ENCODE results near the gene ART1. TPM values are rescaled to one million over a fixed set of nuclear protein-coding genes. Genes with fewer than 3 reads are reported as not detected.

Gene ART1
- total and polyA plus RNA-seq, 2 of the 8 experiments (the other 6 are each of a cell fraction or from before 2014, with no cell fraction given), result not detected

DNA sequence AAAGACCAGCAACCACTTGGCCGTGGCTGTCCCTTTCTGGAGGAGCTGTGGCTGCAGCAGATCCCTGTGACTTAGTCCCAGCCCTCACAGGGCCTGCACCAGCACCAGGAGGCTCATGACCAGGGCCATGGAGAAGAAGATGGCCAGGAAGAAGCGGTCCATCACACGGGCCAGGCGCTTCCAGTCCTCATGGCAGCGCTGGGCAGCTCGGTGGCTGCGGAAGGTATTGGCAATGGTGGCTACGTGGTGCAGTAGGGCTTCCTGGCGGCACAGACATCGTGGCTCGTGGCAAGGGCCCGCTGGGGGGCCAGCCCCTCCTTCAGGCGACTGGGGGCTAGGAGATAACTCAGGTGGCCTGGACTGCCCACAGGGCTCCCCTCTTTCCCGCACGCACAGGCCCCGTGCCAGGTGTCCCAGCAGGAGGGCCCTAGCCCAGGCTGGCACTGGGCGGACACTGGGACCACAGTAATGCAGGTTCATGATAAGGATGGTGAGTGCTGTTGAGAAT is 21.1 kb downstream of the ART1 start:
- H3K27ac ChIP-seq (ENCODE audit: low read depth, low read length), result no peak overlapping the region
- DNase-seq (ENCODE audit: low read depth in 1 of 2, low spot score in 2 of 2), result no peak
- no peaks in the 10 kb centered on the region for H3K23me2 ChIP-seq (ENCODE audit: low read depth, low read length)
- H3K4ac ChIP-seq (replicated peaks; ENCODE audit: insufficient read length, low read depth, low read length), result no peak overlapping the region
- peaks cover 0 to 2% of the 10 kb centered on the region in 2 experiments for H4K20me1 ChIP-seq (replicated peaks in 1 of 2; ENCODE audit: control insufficient read depth in 1 of 2, insufficient read depth in 2 of 2, low read length in 2 of 2)
- ChIA-PET CTCF (ENCODE audit: partially characterized antibody) (interaction anchor here (0.8 to 1.1 kb wide), 2 partner anchors 17 to 142 kb away, joined by 3 read pairs; partner anchors contain the start of gene PGAP2), POLR2A (ENCODE audit: partially characterized antibody) (no interaction called here)
- H4K91ac ChIP-seq (replicated peaks; ENCODE audit: insufficient read length, low read length), result no peak overlapping the region
- no peak overlapping the region for H2AFZ ChIP-seq (ENCODE audit: low read length)
- H3K9ac ChIP-seq (replicated peaks in 1 of 4; ENCODE audit: extremely low read depth in 1 of 4, low read depth in 3 of 4, low read length in 3 of 4), result no peak overlapping the region
- H3K4me3 ChIP-seq (ENCODE audit: extremely low read depth in 1 of 4, insufficient read depth in 2 of 4, low read depth in 3 of 4, low read length in 4 of 4), result no peak overlapping the region
- no peak overlapping the region for H4K5ac ChIP-seq (ENCODE audit: insufficient read length, low read depth, low read length)
- no peaks in the 10 kb centered on the region for H3K79me1 ChIP-seq (ENCODE audit: low read depth, low read length)
- H3K36me3 ChIP-seq (ENCODE audit: control insufficient read depth in 2 of 4, insufficient read depth in 4 of 4, low read length in 3 of 4), result peaks cover 0 to 10% (median 2%) of the 10 kb centered on the region in 4 experiments; a peak in 2 of 8 replicates
- no peak overlapping the region for H2AK5ac ChIP-seq (ENCODE audit: low read depth, low read length)
- H2BK15ac ChIP-seq (ENCODE audit: low read length), result no peak overlapping the region
- H3K79me2 ChIP-seq (ENCODE audit: control insufficient read depth in 1 of 2, insufficient read depth in 2 of 2, low read length in 2 of 2), result no peaks in the 10 kb centered on the region
- no peak overlapping the region for H4K8ac ChIP-seq (ENCODE audit: extremely low read depth, insufficient read depth, low read length)
- H3K9me3 ChIP-seq (ENCODE audit: insufficient read depth in 2 of 2, low read depth in 1 of 2, low read length in 1 of 2), result no peaks in the 10 kb centered on the region
- no peak overlapping the region for H2BK5ac ChIP-seq (ENCODE audit: low read depth, low read length)
- no peaks in the 10 kb centered on the region for H3K4me1 ChIP-seq (replicated peaks in 1 of 4; ENCODE audit: control insufficient read depth in 3 of 4, insufficient read depth in 4 of 4, low read length in 3 of 4)
- no peak overlapping the region for H3K14ac ChIP-seq (ENCODE audit: insufficient read length)
- no peak overlapping the region for H3K4me2 ChIP-seq (ENCODE audit: insufficient read depth in 1 of 2, low read depth in 2 of 2, low read length in 2 of 2)
- no peak overlapping the region for H2BK12ac ChIP-seq (ENCODE audit: low read depth, low read length)
- H3K18ac ChIP-seq (ENCODE audit: extremely low read depth, low read length), result no peak overlapping the region
- 94% methylated on average over 16 of the region's 17 CpGs; no CpG with 5 or more reads in 1 of the 2 experiments for WGBS, 2 experiments (ENCODE audit: extremely low coverage in 1 of 2, insufficient coverage in 1 of 2, insufficient read length in 1 of 2, insufficient replicate concordance in 2 of 2, low coverage in 1 of 2, low lambda C conversion rate in 2 of 2, missing lambda C conversion rate in 1 of 2)
- no peaks in the 10 kb centered on the region for H3K27me3 ChIP-seq (replicated peaks in 1 of 4; ENCODE audit: control insufficient read depth in 3 of 4, extremely low read depth in 1 of 4, insufficient read depth in 3 of 4, low read length in 3 of 4)
- no peak for TF ChIP-seq KDM4A (IDR thresholded peaks at IDR 0.05; ENCODE audit: low read depth, low read length, severe bottlenecking)
- TF ChIP-seq RFX5 (IDR thresholded peaks at IDR 0.05; ENCODE audit: borderline replicate concordance, low read depth, low read length), result no peak
- TF ChIP-seq SP1 (IDR thresholded peaks at IDR 0.05; ENCODE audit: low read depth, low read length), result no peak
- TF ChIP-seq CBX5 (IDR thresholded peaks at IDR 0.05; ENCODE audit: low read depth, low read length), result no peak
- no peak for TF ChIP-seq PHF8 (conservative IDR thresholded peaks at IDR 0.05; ENCODE audit: low read depth, low read length)
- no peak for TF ChIP-seq GABPA (IDR thresholded peaks at IDR 0.05; ENCODE audit: borderline replicate concordance, insufficient read depth, low read length)
- TF ChIP-seq CTBP2 (IDR thresholded peaks at IDR 0.05; ENCODE audit: borderline replicate concordance, insufficient read depth, insufficient read length, low read length), result no peak
- no peak for TF ChIP-seq JUN (IDR thresholded peaks at IDR 0.05; ENCODE audit: low read depth, low read length)
- TF ChIP-seq, protein P1, sequence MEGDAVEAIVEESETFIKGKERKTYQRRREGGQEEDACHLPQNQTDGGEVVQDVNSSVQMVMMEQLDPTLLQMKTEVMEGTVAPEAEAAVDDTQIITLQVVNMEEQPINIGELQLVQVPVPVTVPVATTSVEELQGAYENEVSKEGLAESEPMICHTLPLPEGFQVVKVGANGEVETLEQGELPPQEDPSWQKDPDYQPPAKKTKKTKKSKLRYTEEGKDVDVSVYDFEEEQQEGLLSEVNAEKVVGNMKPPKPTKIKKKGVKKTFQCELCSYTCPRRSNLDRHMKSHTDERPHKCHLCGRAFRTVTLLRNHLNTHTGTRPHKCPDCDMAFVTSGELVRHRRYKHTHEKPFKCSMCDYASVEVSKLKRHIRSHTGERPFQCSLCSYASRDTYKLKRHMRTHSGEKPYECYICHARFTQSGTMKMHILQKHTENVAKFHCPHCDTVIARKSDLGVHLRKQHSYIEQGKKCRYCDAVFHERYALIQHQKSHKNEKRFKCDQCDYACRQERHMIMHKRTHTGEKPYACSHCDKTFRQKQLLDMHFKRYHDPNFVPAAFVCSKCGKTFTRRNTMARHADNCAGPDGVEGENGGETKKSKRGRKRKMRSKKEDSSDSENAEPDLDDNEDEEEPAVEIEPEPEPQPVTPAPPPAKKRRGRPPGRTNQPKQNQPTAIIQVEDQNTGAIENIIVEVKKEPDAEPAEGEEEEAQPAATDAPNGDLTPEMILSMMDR (IDR thresholded peaks at IDR 0.05; ENCODE audit: control extremely low read depth in 1 of 3, insufficient read depth in 1 of 3, low read depth in 1 of 3, low read length in 3 of 3), result no peak
- no peak for TF ChIP-seq TEAD4 (IDR thresholded peaks at IDR 0.05; ENCODE audit: low read depth, low read length)
- TF ChIP-seq KDM1A (IDR thresholded peaks at IDR 0.05; ENCODE audit: borderline replicate concordance, low read length), result no peak
- FAIRE-seq, result no peak
- H3K23ac ChIP-seq (ENCODE audit: insufficient read length), result no peak overlapping the region
- no peak overlapping the region for H3K56ac ChIP-seq (replicated peaks; ENCODE audit: insufficient read length, low read depth, low read length)
- no peak overlapping the region for H2BK120ac ChIP-seq (replicated peaks; ENCODE audit: low read depth, low read length)
- no peak overlapping the region for H2BK20ac ChIP-seq (ENCODE audit: low read length)

All from H1 (cell line).